Lower leg skin (tissue), 3 donors: Measurements from ENCODE around the gene RBMXL2.

Experiments
- CTCF ChIP-seq, 3 donors: fragments of 450-650 bp; IDR thresholded peaks; one replicate each; pipeline ENCODE4 v1.5.1; 2016; ENCODE audit warnings: antibody characterized with exemption in 3 of 3, mild to moderate bottlenecking in 3 of 3, moderate library complexity in 2 of 3
- POLR2A ChIP-seq, 2 donors: fragments of 450-650 bp; IDR thresholded peaks; one replicate each; pipeline ENCODE4 v1.6.1; 2016 to 2017; ENCODE audit warnings: antibody characterized with exemption in 2 of 2, mild to moderate bottlenecking in 1 of 2, moderate library complexity in 1 of 2

GRCh38 chr11:7115780-7116179 lies 27.0 kb downstream of the RBMXL2 start:
- TF ChIP-seq POLR2A (IDR thresholded peaks at IDR 0.05) (no peak), CTCF (IDR thresholded peaks at IDR 0.05) (no peak)
